ENCODE measurements around the gene DIS3.

DIS3 gene

GRCh38 chr13:72781451-72782439 is at the start of gene DIS3, which contains the start of gene PIBF1:
Gene DIS3 (minus strand): TSS chr13:72781900. CDS start chr13:72781832, 68 bp downstream.
Gene PIBF1 (plus strand): TSS chr13:72782133. CDS start chr13:72783470, 1,337 bp downstream.
- H3K9me3 ChIP-seq (ENCODE audit: low read length) = no peaks in the 10 kb centered on the region
- no peak within 1 kb of the TSS for H2AFZ ChIP-seq (ENCODE audit: low read length)
- H3K4me3 ChIP-seq (ENCODE audit: low read depth, low read length, poor library complexity, severe bottlenecking) = peak within 1 kb of the TSS; percentile 78
- no peaks in the 10 kb centered on the region for H4K20me1 ChIP-seq (ENCODE audit: insufficient read depth, low read length)
- H3K36me3 ChIP-seq (ENCODE audit: insufficient read depth, low read length) = peaks cover 48% of the 10 kb centered on the region
- no peaks in the 10 kb centered on the region for H3F3A ChIP-seq (ENCODE audit: insufficient read depth, low read length)
- TF ChIP-seq EZH2 (IDR thresholded peaks at IDR 0.05; ENCODE audit: borderline replicate concordance, low read length) = no peak
- TF ChIP-seq CTCF (IDR thresholded peaks at IDR 0.05; ENCODE audit: low read length) = peak; percentile 43; the same call in 1 of the 2 replicates
- peak within 1 kb of the TSS; percentile 79 for H3K9ac ChIP-seq (ENCODE audit: low read length)
- H3K9me2 ChIP-seq (ENCODE audit: low read depth, low read length) = no peaks in the 10 kb centered on the region
- peaks cover 65% of the 10 kb centered on the region for H3K79me2 ChIP-seq (ENCODE audit: insufficient read depth, low read length)
- H3K27me3 ChIP-seq (ENCODE audit: insufficient read depth, low read length) = no peaks in the 10 kb centered on the region
- H3K4me2 ChIP-seq (ENCODE audit: low read length) = peak within 1 kb of the TSS; percentile 88
- peaks cover 35% of the 10 kb centered on the region for H3K4me1 ChIP-seq (ENCODE audit: insufficient read depth, low read length, severe bottlenecking)
- H3K27ac ChIP-seq (ENCODE audit: low read depth, low read length, poor library complexity, severe bottlenecking) = peak within 1 kb of the TSS; percentile 53

- no peak overlapping the region for H2AFZ ChIP-seq (ENCODE audit: low read length)
- peaks cover 45% of the 10 kb centered on the region for H3K36me3 ChIP-seq (ENCODE audit: insufficient read depth, low read length)
- H3K79me2 ChIP-seq (ENCODE audit: insufficient read depth, low read length) = no peaks in the 10 kb centered on the region
- H3K27ac ChIP-seq (ENCODE audit: low read depth, low read length, poor library complexity, severe bottlenecking) = no peak overlapping the region
- H4K20me1 ChIP-seq (ENCODE audit: insufficient read depth, low read length) = no peaks in the 10 kb centered on the region
- no peak overlapping the region for H3K9ac ChIP-seq (ENCODE audit: low read length)
- no peaks in the 10 kb centered on the region for H3K9me2 ChIP-seq (ENCODE audit: low read depth, low read length)
- no peaks in the 10 kb centered on the region for H3F3A ChIP-seq (ENCODE audit: insufficient read depth, low read length)
- no peaks in the 10 kb centered on the region for H3K4me1 ChIP-seq (ENCODE audit: insufficient read depth, low read length, severe bottlenecking)
- no peaks in the 10 kb centered on the region for H3K9me3 ChIP-seq (ENCODE audit: low read length)
- H3K4me2 ChIP-seq (ENCODE audit: low read length) = no peak overlapping the region
- TF ChIP-seq EZH2 (IDR thresholded peaks at IDR 0.05; ENCODE audit: borderline replicate concordance, low read length) (no peak), CTCF (IDR thresholded peaks at IDR 0.05; ENCODE audit: low read length) (no peak)
- no peak overlapping the region for H3K4me3 ChIP-seq (ENCODE audit: low read depth, low read length, poor library complexity, severe bottlenecking)
- H3K27me3 ChIP-seq (ENCODE audit: insufficient read depth, low read length) = no peaks in the 10 kb centered on the region
Observed at GRCh38 chr13:72823724-72824123, 42.0 kb upstream of the DIS3 start.

GRCh38 chr13:72823081-72823480 is 41.4 kb upstream of the DIS3 start:
- no peak overlapping the region for H3K27ac ChIP-seq (ENCODE audit: low read depth, low read length, poor library complexity, severe bottlenecking)
- H3K9ac ChIP-seq (ENCODE audit: low read length) = no peak overlapping the region
- no peaks in the 10 kb centered on the region for H4K20me1 ChIP-seq (ENCODE audit: insufficient read depth, low read length)
- no peak overlapping the region for H2AFZ ChIP-seq (ENCODE audit: low read length)
- H3K4me3 ChIP-seq (ENCODE audit: low read depth, low read length, poor library complexity, severe bottlenecking) = no peak overlapping the region
- no peaks in the 10 kb centered on the region for H3K79me2 ChIP-seq (ENCODE audit: insufficient read depth, low read length)
- H3K4me2 ChIP-seq (ENCODE audit: low read length) = no peak overlapping the region
- peaks cover 40% of the 10 kb centered on the region for H3K36me3 ChIP-seq (ENCODE audit: insufficient read depth, low read length)
- TF ChIP-seq EZH2 (IDR thresholded peaks at IDR 0.05; ENCODE audit: borderline replicate concordance, low read length) (no peak), CTCF (IDR thresholded peaks at IDR 0.05; ENCODE audit: low read length) (no peak)
- no peaks in the 10 kb centered on the region for H3K9me3 ChIP-seq (ENCODE audit: low read length)
- no peaks in the 10 kb centered on the region for H3K4me1 ChIP-seq (ENCODE audit: insufficient read depth, low read length, severe bottlenecking)
- no peaks in the 10 kb centered on the region for H3K9me2 ChIP-seq (ENCODE audit: low read depth, low read length)
- no peaks in the 10 kb centered on the region for H3F3A ChIP-seq (ENCODE audit: insufficient read depth, low read length)
- no peaks in the 10 kb centered on the region for H3K27me3 ChIP-seq (ENCODE audit: insufficient read depth, low read length)
